H1 (cell line): ENCODE measurements around the gene XPO5. TPM values are rescaled to one million over a fixed set of nuclear protein-coding genes. Genes with fewer than 3 reads are reported as not detected.

ENCODE experiments used
- CTCF ChIA-PET: fragments of 300-600 bp; sonication (Branson Sonifier 250); formaldehyde crosslinking; loops from one replicate; lab custom pipeline; 2021; ENCODE audit not compliant: partially characterized antibody; lab: Charles Lee
- POLR2A ChIA-PET: fragments of 300-600 bp; sonication (Branson Sonifier 250); formaldehyde crosslinking; loops from one replicate; lab custom pipeline; 2021; ENCODE audit warnings: inconsistent platforms; ENCODE audit not compliant: partially characterized antibody; lab: Charles Lee
- DNase-seq, 2 experiments: peaks; one replicate each; pipeline versions ENCODE4 v3.0.0 to v3.0.0-alpha.2; 2010 to 2022; ENCODE audit warnings: low spot score in 2 of 2, low read depth in 1 of 2, mixed read lengths in 1 of 2
- FAIRE-seq: peaks from 2 replicates; lab custom pipeline; 2011; peaks lifted over from hg19 to GRCh38; lab: Jason Lieb, UNC
- H2AFZ ChIP-seq: 2 replicates; pipeline ENCODE4 v1.8.1; 2012; ENCODE audit warnings: low read length, inconsistent platforms
- H2AK5ac ChIP-seq: 2 replicates; pipeline ENCODE4 v1.6.1; 2013; ENCODE audit warnings: low read depth, low read length
- H2BK120ac ChIP-seq: replicated peaks from 2 replicates; pipeline ENCODE3; 2013; ENCODE audit warnings: low read depth, low read length, inconsistent platforms
- H2BK12ac ChIP-seq: 2 replicates; pipeline ENCODE4 v1.6.1; 2013; ENCODE audit warnings: low read depth, low read length
- H2BK15ac ChIP-seq: 2 replicates; pipeline ENCODE4 v1.6.1; 2013; ENCODE audit warnings: low read length
- H2BK20ac ChIP-seq: 2 replicates; pipeline ENCODE4 v1.6.1; 2013; ENCODE audit warnings: low read length
- H2BK5ac ChIP-seq: 2 replicates; pipeline ENCODE4 v1.6.1; 2013; ENCODE audit warnings: low read depth, low read length
- H3K14ac ChIP-seq: 2 replicates; pipeline ENCODE4 v1.6.1; 2013; ENCODE audit warnings: inconsistent platforms; ENCODE audit not compliant: insufficient read length
- H3K18ac ChIP-seq: 2 replicates; pipeline ENCODE4 v1.6.1; 2013; ENCODE audit warnings: low read length; ENCODE audit errors: extremely low read depth
- H3K23ac ChIP-seq: 2 replicates; pipeline ENCODE4 v1.6.1; 2013; ENCODE audit warnings: inconsistent platforms; ENCODE audit not compliant: insufficient read length
- H3K23me2 ChIP-seq: 2 replicates; pipeline ENCODE4 v1.6.1; 2013; ENCODE audit warnings: low read depth, low read length
- H3K27ac ChIP-seq: 2 replicates; pipeline ENCODE4 v1.6.1; 2011; ENCODE audit warnings: low read depth, low read length, inconsistent platforms
- H3K27me3 ChIP-seq, 4 experiments: replicated peaks in 1 of 4; 1 replicate in 1 of 4; 2 replicates in 3 of 4; pipeline versions ENCODE4 v1.6.1 to v1.8.1; 2011 to 2013; ENCODE audit warnings: low read length in 3 of 4, mild to moderate bottlenecking in 3 of 4, inconsistent platforms in 2 of 4, mixed read lengths in 2 of 4, moderate library complexity in 1 of 4; ENCODE audit not compliant: control insufficient read depth in 3 of 4, insufficient read depth in 3 of 4; ENCODE audit errors: extremely low read depth in 1 of 4
- H3K36me3 ChIP-seq, 4 experiments: 2 replicates each; pipeline versions ENCODE4 v1.6.1 to v1.8.1; 2011 to 2013; ENCODE audit warnings: mild to moderate bottlenecking in 4 of 4, low read length in 3 of 4, moderate library complexity in 2 of 4, control low read depth in 1 of 4, inconsistent platforms in 1 of 4; ENCODE audit not compliant: insufficient read depth in 4 of 4, control insufficient read depth in 2 of 4
- H3K4ac ChIP-seq: replicated peaks from 2 replicates; pipeline ENCODE3; 2013; ENCODE audit warnings: low read length, low read depth, mixed read lengths, inconsistent platforms; ENCODE audit not compliant: insufficient read length
- H3K4me1 ChIP-seq, 4 experiments: replicated peaks in 1 of 4; 1 replicate in 1 of 4; 2 replicates in 3 of 4; pipeline versions ENCODE4 v1.6.1 to v1.8.1; 2011 to 2013; ENCODE audit warnings: low read length in 3 of 4, inconsistent platforms in 2 of 4, mixed read lengths in 1 of 4; ENCODE audit not compliant: insufficient read depth in 4 of 4, control insufficient read depth in 3 of 4
- H3K4me2 ChIP-seq, 2 experiments: 2 replicates each; pipeline versions ENCODE4 v1.6.1 to v1.8.1; 2011 to 2013; ENCODE audit warnings: low read depth in 2 of 2, low read length in 2 of 2, control low read depth in 1 of 2, inconsistent platforms in 1 of 2, mild to moderate bottlenecking in 1 of 2; ENCODE audit not compliant: insufficient read depth in 1 of 2
- H3K4me3 ChIP-seq, 4 experiments: fragments of 200-600, 300-600 bp in 1 of 4; sonication (generic), shearing (Covaris generic), sonication (Bioruptor Twin) in 1 of 4; 2 replicates each; pipeline versions ENCODE4 v1.5.1 to v1.8.1; 2011 to 2016; ENCODE audit warnings: low read length in 4 of 4, low read depth in 3 of 4, control low read depth in 2 of 4, inconsistent platforms in 2 of 4, mild to moderate bottlenecking in 2 of 4, mixed read lengths in 1 of 4, moderate library complexity in 1 of 4; ENCODE audit not compliant: insufficient read depth in 2 of 4; ENCODE audit errors: extremely low read depth in 1 of 4
- H3K56ac ChIP-seq: replicated peaks from 2 replicates; pipeline ENCODE3; 2013; ENCODE audit warnings: low read depth, mild to moderate bottlenecking, mixed read lengths, low read length, inconsistent platforms; ENCODE audit not compliant: insufficient read length
- H3K79me1 ChIP-seq: 2 replicates; pipeline ENCODE4 v1.6.1; 2013; ENCODE audit warnings: low read depth, low read length, control low read depth
- H3K79me2 ChIP-seq, 2 experiments: 2 replicates each; pipeline versions ENCODE4 v1.6.1 to v1.8.1; 2012 to 2013; ENCODE audit warnings: low read length in 2 of 2, mild to moderate bottlenecking in 2 of 2, inconsistent platforms in 1 of 2; ENCODE audit not compliant: insufficient read depth in 2 of 2, control insufficient read depth in 1 of 2
- H3K9ac ChIP-seq, 4 experiments: replicated peaks in 1 of 4; 1 replicate in 1 of 4; 2 replicates in 3 of 4; pipeline versions ENCODE4 v1.6.1 to v1.8.1; 2011 to 2013; ENCODE audit warnings: low read depth in 3 of 4, low read length in 3 of 4, control low read depth in 2 of 4, mild to moderate bottlenecking in 2 of 4, moderate library complexity in 2 of 4, inconsistent platforms in 1 of 4; ENCODE audit errors: extremely low read depth in 1 of 4
- H3K9me3 ChIP-seq, 2 experiments: 2 replicates each; pipeline versions ENCODE4 v1.6.1 to v1.8.1; 2012 to 2013; ENCODE audit warnings: mild to moderate bottlenecking in 2 of 2, moderate library complexity in 2 of 2, control low read depth in 1 of 2, inconsistent platforms in 1 of 2, low read depth in 1 of 2, low read length in 1 of 2, mixed read lengths in 1 of 2; ENCODE audit not compliant: insufficient read depth in 2 of 2
- H4K20me1 ChIP-seq, 2 experiments: replicated peaks in 1 of 2; 2 replicates each; pipeline versions ENCODE3 to v1.8.1; 2011 to 2013; ENCODE audit warnings: inconsistent platforms in 2 of 2, low read length in 2 of 2, mild to moderate bottlenecking in 1 of 2; ENCODE audit not compliant: insufficient read depth in 2 of 2, control insufficient read depth in 1 of 2
- H4K5ac ChIP-seq: 2 replicates; pipeline ENCODE4 v1.6.1; 2013; ENCODE audit warnings: low read length, low read depth, mixed read lengths, inconsistent platforms; ENCODE audit not compliant: insufficient read length
- H4K8ac ChIP-seq: 2 replicates; pipeline ENCODE4 v1.8.0; 2013; ENCODE audit warnings: mild to moderate bottlenecking, moderate library complexity, low read length, inconsistent platforms; ENCODE audit not compliant: insufficient read depth; ENCODE audit errors: extremely low read depth
- H4K91ac ChIP-seq: replicated peaks from 2 replicates; pipeline ENCODE3; 2013; ENCODE audit warnings: low read length, mixed read lengths, inconsistent platforms; ENCODE audit not compliant: insufficient read length
- BRCA1 ChIP-seq: IDR thresholded peaks from 2 replicates; pipeline ENCODE4 v1.6.1; 2012; ENCODE audit warnings: low read depth, low read length, improper control_type of control experiment
- EP300 ChIP-seq, 2 experiments: IDR thresholded peaks; 1 replicate in 1 of 2; 2 replicates in 1 of 2; pipeline ENCODE4 v1.6.1; 2011 to 2012; ENCODE audit warnings: low read depth in 2 of 2, low read length in 2 of 2, mild to moderate bottlenecking in 2 of 2, borderline replicate concordance in 1 of 2, inconsistent platforms in 1 of 2, moderate library complexity in 1 of 2
- JUN ChIP-seq: IDR thresholded peaks from 2 replicates; pipeline ENCODE4 v1.6.1; 2011; ENCODE audit warnings: low read depth, mild to moderate bottlenecking, improper control_type of control experiment, low read length
- POLR2A ChIP-seq, 2 experiments: IDR thresholded peaks; 1 replicate in 1 of 2; 2 replicates in 1 of 2; pipeline ENCODE4 v1.6.1; 2011; ENCODE audit warnings: low read depth in 2 of 2, low read length in 2 of 2, mild to moderate bottlenecking in 2 of 2; ENCODE audit errors: control extremely low read depth in 1 of 2
- TAF7 ChIP-seq: optimal IDR thresholded peaks from 2 replicates; pipeline ENCODE3; 2011; ENCODE audit warnings: low read depth, mild to moderate bottlenecking, inconsistent platforms, low read length, moderate library complexity, borderline replicate concordance
- TCF12 ChIP-seq: IDR thresholded peaks from 2 replicates; pipeline ENCODE4 v1.6.1; 2011; ENCODE audit warnings: low read depth, mild to moderate bottlenecking, low read length
- WGBS, 2 experiments: shearing (Covaris generic) in 1 of 2; methylation state at CpG; one replicate each; pipeline versions ENCODE4 v1.1.6 to v1.1.7; 2013 to 2015; ENCODE audit warnings: low lambda C conversion rate in 2 of 2, mixed read lengths in 2 of 2, inconsistent platforms in 1 of 2, low coverage in 1 of 2, missing lambda C conversion rate in 1 of 2; ENCODE audit not compliant: insufficient replicate concordance in 2 of 2, insufficient coverage in 1 of 2, insufficient read length in 1 of 2; ENCODE audit errors: extremely low coverage in 1 of 2, missing lambda C conversion rate in 1 of 2; 5-methylcytosine and 5-hydroxymethylcytosine counted together
- polyA plus RNA-seq, 7 experiments: library from polyadenylated mRNA; depleted of rRNA in 3 of 7; stranded (reverse) in 5 of 7; unstranded in 2 of 7; fragments of >200 nt in 5 of 7; fragments of 200-250 nt in 2 of 7; gene quantifications; 1 replicate in 5 of 7; 2 replicates in 1 of 7; 4 replicates in 1 of 7; pipeline versions ENCODE4 v1.2.1 to v1.2.3, GENCODE V29; 2011 to 2013; ENCODE audit warnings: missing spikeins in 2 of 7, mixed read lengths in 2 of 7
- total RNA-seq: library from RNA; stranded (reverse); fragmentation: NEBNext Ultra II Directional; extraction: Animal tissue kit (Norgen Biotek cat#: 25700); gene quantifications from 2 replicates; pipeline ENCODE4 v1.2.1, GENCODE V29; 2021

Gene XPO5
- total and polyA plus RNA-seq, 2 of the 8 experiments (the other 6 are each of a cell fraction or from before 2014, with no cell fraction given): 80.6 to 95.7 TPM

DNA sequence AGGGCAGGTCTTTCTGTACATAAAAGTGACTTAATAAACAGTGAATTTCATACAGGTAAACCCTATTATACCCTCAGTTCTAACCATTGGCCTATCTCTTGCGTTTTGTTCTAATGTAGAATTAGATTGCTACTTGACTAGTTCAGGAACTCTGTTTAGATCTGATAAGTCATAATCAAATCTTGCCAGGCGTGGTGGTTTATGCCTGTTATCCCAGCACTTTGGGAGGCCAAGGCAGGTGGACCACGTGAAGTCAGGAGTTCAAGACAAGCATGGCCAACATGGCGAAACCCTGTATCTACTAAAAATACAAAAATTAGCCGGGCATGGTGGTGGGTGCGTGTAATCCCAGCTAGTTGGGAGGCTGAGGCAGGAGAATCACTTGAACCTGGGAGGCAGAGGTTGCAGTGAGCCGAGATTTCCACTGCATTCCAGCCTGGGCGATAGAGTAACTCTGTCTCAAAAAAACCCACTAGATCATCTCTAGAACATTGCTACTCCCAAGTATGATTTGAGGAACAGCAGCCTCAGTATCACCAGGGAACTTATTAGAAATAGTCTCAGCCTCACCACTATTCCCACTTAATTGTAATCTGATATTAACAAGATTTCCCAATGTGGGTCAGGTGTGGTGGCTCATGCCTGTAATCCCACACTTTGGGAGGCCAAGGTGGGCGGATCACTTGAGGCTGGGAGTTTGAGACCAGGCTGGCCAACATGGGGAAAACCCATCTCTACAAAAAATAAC is 41.1 kb upstream of the XPO5 start:
- no peaks in the 10 kb centered on the region for H3K4me1 ChIP-seq
- WGBS, 2 experiments: 93% methylated on average over 9 of the region's 9 CpGs; no CpG with 5 or more reads in 1 of the 2 experiments
- no peak overlapping the region for H2BK15ac ChIP-seq
- no peak overlapping the region for H3K23ac ChIP-seq
- H3K79me2 ChIP-seq: no peaks in the 10 kb centered on the region
- no peak overlapping the region for H3K14ac ChIP-seq
- H3K4ac ChIP-seq: no peak overlapping the region
- H3K4me2 ChIP-seq: no peak overlapping the region
- H2AK5ac ChIP-seq: no peak overlapping the region
- H2BK12ac ChIP-seq: no peak overlapping the region
- H3K23me2 ChIP-seq: no peaks in the 10 kb centered on the region
- no peak for FAIRE-seq
- no peak overlapping the region for H3K27ac ChIP-seq
- TF ChIP-seq TAF7 (no peak), TCF12 (no peak), JUN (no peak), POLR2A (IDR thresholded peaks at IDR 0.05; ENCODE audit: control extremely low read depth in 1 of 2, low read depth in 2 of 2, low read length in 2 of 2) (0 out of 3 replicates have a peak, but pooled peaks of 1 of the 2 experiments have one; percentile 19), BRCA1 (no peak), EP300 (IDR thresholded peaks at IDR 0.05; ENCODE audit: borderline replicate concordance in 1 of 2, low read depth in 2 of 2, low read length in 2 of 2) (no peak)
- no peak overlapping the region for H2AFZ ChIP-seq
- no peak overlapping the region for H4K8ac ChIP-seq
- no peak overlapping the region for H3K9ac ChIP-seq
- H2BK20ac ChIP-seq: no peak overlapping the region
- H3K36me3 ChIP-seq: peaks cover 9 to 28% (median 23%) of the 10 kb centered on the region in 4 experiments; a peak in 7 of 8 replicates
- H3K18ac ChIP-seq: no peak overlapping the region
- H2BK120ac ChIP-seq: no peak overlapping the region
- H3K4me3 ChIP-seq: no peak overlapping the region
- no peaks in the 10 kb centered on the region for H3K9me3 ChIP-seq
- H4K5ac ChIP-seq: no peak overlapping the region
- no peaks in the 10 kb centered on the region for H3K79me1 ChIP-seq
- H4K91ac ChIP-seq: no peak overlapping the region
- H4K20me1 ChIP-seq: peaks cover 4 to 8% of the 10 kb centered on the region in 2 experiments
- H2BK5ac ChIP-seq: no peak overlapping the region
- no peak overlapping the region for H3K56ac ChIP-seq
- no peak for DNase-seq
- H3K27me3 ChIP-seq: no peaks in the 10 kb centered on the region
- ChIA-PET CTCF (interaction anchor here (1.0 to 5.4 kb wide), 3 partner anchors 9 to 145 kb away, joined by 3 to 22 read pairs (median 4); no protein-coding TSS in a partner anchor), POLR2A (interaction anchor here (1.3 to 4.0 kb wide), 4 partner anchors 8 to 52 kb away, joined by 4 to 20 read pairs (median 10); partner anchors contain the start of genes GTPBP2 and RSPH9)
